ENCODE results near the gene PALLD. TPM values are rescaled to one million over a fixed set of nuclear protein-coding genes. Genes with fewer than 3 reads are reported as not detected.

The PALLD gene
- total RNA-seq, 1 experiment from 2014 or later: 0.51 TPM

DNA sequence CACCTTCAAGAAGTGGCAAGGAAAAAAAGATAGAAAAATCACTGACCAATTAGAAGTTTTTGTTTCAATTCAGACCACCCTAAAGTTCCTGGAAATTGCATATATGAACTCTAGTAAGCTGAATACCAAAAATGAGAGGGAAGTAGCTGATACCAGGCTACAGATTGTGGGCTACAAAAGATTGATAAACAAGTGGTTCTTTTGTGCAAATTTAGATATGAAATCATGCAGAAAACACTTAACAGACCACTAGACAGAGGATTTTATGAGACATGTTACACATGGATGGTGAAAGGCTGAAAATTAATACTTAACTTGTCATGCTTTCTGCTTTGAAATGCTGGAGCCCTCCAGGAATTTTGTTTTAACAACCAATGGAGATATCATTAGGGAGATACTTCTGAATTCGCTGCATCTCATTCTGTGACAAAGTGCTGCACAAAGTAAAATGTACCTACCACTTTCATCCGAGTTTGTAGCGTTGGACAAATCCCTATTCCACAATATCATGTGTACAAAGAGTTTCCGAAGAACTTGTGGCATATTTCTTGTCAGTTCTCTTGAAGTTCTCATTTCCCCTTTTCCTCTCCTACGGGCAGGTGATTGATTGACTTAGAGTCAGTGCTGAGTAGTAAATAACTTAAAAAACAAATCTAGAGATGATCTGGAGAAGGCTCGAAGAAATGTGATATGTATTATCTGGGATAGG lies 235.0 kb downstream of the PALLD start:
- DNase-seq (ENCODE audit: low spot score): no peak
- in situ Hi-C loops (cut with HindIII; ENCODE audit: low sequenced_read_pairs): no loop called here

DNA sequence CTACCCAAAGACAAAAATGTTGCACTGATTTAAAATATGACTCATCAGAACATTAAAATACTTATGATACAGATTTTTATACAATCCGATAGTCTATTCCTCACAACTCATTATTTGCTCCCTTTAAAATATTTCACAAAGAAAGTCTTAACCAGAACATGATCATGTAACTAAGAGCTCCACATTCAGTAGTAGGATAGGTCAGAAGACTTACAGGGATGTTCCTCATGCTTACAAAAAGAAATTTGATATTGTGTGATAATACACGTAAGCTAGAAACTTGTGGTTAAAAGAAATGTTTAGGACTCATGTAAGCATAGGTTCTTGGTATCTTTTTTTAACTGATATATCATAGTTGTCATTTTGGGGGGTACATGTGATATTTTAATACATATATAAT lies 235.9 kb downstream of the PALLD start:
- DNase-seq (ENCODE audit: low spot score): no peak
- in situ Hi-C loops (cut with HindIII; ENCODE audit: low sequenced_read_pairs): no loop called here

DNA sequence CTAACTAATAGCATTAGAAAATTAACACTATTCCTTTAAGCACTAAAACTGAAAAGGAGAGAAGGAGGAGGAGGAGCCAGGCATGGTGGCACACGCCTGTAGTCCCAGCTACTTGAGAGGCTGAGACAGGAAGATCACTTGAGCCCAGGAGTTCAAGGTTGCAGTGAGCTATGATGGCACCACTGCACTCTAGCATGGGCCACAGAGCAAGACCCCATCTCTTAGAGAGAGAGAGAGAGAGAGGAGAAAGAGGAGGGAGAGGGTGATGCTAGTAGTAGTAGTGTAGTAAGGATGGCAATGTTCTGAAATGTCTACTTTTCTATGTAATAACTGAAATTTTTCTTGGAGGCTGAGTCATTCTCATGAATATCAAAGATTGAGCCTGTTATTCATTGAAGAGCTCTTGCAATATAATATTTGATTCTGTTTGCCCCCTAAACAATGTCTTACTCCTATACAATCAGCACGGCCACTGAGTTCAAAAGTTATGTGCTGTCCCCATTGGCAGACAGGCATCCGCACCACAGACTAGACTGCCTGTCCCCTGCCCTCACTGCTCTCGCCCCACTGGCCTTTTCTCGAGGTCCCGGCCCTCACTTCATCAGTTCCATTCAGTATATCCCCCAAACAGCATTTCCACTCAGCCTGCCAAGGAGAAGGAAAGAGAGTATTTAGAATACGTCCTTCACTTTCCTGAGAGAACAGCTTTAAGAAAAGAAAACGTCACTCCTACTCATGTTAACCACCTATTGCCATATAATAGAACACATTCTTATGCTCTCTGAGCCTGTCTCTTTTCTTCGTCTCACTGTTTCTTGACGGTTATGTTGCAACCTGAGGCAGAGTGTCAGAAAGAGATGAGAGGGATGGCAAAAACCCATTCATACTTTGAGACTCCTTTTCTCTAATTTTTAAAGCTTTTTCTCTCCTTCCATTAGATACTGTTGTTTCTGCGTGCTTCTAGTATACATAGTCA lies 238.1 kb downstream of the PALLD start:
- no peak for DNase-seq (ENCODE audit: low spot score)
- in situ Hi-C loops (cut with HindIII; ENCODE audit: low sequenced_read_pairs): no loop called here

DNA sequence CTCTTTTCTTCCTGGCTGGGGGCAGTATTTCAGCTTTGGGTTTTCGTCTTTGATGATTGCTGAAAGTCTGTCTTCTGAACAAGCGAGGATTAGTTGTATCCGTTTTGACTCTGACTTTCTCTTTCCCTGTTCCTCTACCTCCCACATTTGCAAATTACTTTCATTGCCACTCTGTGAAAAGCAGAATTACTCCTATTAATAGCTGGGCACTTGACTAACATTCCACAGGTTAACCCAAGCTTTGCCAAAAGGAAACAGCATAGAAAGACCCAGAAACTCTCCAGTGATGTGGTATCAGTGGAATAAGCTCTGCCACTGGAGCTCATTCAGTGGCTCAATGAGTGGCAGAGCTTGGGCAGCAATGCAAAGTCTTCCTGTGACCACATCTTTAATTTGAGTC lies 238.9 kb downstream of the PALLD start:
- in situ Hi-C loops (cut with HindIII; ENCODE audit: low sequenced_read_pairs): no loop called here
- no peak for DNase-seq (ENCODE audit: low spot score)

DNA sequence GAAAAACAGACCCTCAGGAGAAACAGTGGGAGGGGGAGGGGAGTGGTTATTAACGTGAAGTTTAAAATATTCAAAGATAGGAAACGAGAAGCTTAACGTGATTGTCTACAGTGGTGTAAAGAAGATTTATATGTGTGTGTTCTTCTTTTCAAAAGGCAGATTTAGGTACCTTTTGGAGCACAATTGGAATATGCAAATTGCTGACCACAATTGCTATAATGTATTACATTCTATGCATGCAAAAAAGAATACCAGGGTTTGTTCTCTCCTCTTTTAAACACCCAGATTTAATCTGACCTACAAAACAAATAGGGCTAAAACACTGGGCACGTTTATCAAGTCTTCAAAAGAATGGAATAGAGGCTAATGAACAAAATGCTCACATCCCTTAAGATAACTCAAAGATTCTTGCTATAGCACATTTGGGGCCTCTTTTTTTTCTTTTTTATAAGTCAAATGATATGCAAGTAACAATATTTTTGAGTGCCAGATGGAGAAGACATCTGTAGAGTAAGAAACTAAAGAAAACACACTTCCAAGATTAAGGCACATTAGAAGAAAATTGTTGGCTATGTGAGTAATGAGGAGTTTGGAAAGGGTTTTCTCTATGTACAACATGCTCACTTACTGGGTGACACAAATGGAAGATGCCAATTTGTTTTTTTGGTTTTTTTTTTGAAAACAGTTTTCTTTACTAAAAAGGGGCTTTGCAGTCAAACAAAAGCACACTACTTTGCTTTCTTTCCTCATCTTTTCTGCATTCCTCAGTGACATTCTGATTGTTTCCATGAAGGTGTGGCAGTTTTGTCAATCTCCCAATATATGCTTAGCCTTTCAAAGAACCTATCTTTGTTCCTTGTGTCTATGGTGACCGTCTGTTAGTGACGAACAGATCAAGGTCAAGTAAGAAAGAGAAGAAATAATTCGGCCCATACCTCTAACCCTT lies 240.3 kb downstream of the PALLD start:
- no peak for DNase-seq (ENCODE audit: low spot score)
- in situ Hi-C loops (cut with HindIII; ENCODE audit: low sequenced_read_pairs): no loop called here

DNA sequence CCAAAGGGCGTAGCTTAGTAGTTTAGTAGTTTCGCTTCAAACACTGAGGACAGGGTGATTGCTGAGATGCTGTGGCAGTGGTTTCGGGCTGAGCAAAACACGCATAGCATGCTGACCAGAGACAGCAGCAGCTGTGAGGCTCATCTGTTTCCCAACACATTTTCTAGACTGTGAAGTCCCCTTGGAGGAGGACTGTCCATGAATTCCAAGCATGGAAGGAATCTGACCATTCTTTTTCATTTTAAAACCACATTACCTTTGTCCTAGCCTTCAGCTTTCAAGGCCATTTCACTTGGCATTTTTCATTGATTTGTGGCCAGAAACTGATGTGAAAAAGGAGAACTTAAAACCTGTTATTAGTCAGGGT lies 240.9 kb downstream of the PALLD start:
- in situ Hi-C loops (cut with HindIII; ENCODE audit: low sequenced_read_pairs): no loop called here
- no peak for DNase-seq (ENCODE audit: low spot score)

DNA sequence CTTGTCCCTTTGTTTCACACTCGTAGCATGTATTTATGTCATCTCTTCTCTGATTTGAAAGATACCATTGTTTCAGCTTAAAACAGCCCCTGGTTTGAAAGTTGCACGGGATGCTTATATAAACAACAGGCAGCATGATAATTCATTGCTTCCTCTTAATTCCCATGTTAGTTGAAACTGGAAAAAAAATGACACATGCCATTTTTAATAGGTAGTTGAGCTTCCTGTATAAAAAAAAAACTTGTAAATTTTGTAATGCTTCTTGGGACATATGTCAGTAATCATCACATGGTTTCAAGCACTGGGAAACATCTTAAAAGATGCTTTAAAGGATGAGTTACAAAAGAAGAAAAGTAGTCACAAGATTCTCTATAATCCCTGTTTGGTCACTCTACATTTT lies 243.0 kb downstream of the PALLD start:
- in situ Hi-C loops (cut with HindIII; ENCODE audit: low sequenced_read_pairs): no loop called here
- DNase-seq (ENCODE audit: low spot score): no peak

DNA sequence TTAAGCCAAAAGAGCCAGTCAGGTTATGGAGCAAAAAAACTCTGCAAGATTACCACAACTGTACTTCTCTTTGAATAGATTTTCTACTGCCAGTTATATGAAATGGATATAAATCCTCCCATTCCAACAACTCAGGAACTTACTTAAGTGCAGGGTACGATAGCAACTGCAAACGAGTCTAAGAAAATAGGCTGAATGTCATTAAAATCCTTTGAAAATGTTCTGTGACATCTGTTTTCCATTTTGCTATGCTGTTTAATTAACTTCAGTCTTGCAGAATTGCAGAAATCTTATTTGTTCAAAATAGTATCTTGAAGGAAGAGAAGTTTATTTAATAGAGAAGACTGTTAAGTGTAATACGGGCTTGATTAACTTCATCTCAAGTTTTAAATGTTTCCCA lies 243.8 kb downstream of the PALLD start:
- in situ Hi-C loops (cut with HindIII; ENCODE audit: low sequenced_read_pairs): no loop called here
- DNase-seq (ENCODE audit: low spot score): no peak

DNA sequence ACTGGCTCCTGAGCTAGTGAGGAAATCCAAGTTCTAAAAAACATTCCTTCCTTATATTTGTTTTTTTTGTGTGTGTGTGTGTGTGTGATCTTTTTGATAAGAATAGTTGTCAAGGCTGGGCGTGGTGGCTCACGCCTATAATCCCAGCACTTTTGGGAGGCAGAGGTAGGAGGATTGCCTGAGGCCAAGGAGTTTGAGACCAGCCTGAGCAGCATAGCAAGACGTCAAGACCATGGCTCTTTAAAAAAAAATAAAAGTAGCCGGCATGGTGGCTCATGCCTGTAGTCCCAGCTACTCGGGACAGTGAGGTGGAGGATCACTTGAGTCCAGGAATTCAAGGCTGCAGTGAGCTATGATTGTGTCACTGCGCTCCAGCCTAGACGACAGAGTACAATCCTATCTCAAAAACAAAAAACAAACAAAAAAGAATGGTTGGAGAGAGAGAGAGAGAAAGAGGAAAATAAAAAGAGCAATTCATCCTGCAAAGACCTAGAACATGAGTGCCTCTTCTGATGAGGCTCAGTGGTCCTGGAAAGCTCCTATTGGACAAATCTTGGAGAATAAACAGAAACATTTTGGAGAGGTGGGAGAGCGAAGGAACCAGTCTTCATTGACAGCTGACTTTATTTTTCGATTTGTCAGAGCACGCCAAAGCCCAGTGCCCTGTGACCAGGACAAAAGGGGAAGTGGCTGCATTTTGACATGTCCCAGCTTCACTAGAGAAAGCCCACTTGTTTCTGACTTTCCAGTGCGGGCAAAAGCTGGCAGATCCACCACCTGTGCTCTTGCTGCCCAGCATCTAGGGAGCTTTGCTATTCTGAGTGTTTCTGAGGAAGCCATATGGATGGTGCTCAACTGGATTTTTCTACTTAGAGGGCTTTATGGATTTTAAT lies 244.7 kb downstream of the PALLD start:
- in situ Hi-C loops (cut with HindIII; ENCODE audit: low sequenced_read_pairs): no loop called here
- DNase-seq (ENCODE audit: low spot score): no peak

DNA sequence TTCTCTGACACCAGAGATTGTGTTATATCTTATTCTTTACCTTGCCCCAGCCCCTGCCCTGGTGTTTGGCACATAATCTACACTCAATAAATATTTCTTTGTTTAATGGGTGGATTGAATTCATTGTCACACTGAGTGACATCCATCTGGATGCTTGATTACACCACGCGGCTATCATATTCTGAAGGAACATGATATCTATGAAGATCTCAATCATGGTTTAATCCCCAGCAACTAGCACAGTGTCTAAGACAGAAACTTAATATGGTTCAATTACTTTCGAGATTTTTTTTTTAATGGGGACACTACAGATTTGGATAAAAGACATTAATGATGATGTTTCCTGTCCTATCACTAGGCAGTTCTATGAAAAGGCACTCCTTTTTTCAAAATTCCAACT lies 246.3 kb downstream of the PALLD start:
- in situ Hi-C loops (cut with HindIII; ENCODE audit: low sequenced_read_pairs): no loop called here
- DNase-seq (ENCODE audit: low spot score): no peak

DNA sequence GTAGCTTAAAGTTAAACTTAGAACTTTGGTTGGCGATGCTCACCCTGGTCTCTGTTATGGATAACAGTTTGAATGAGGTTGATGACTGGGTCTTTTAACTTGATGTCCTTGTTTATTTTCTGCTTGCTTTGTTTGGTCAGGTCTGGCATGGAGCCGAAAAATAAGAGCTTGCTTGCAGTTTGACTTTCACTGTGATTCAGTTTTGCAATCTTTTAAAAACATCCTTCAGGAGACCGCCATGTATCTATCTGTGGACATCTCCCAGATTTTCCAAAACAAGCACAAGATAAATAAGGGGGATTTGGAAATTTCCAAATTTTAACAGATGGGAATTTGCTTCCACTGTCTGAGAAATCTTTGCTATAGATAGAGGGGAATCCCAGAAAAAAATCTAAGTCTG lies 246.7 kb downstream of the PALLD start:
- DNase-seq (ENCODE audit: low spot score): no peak

DNA sequence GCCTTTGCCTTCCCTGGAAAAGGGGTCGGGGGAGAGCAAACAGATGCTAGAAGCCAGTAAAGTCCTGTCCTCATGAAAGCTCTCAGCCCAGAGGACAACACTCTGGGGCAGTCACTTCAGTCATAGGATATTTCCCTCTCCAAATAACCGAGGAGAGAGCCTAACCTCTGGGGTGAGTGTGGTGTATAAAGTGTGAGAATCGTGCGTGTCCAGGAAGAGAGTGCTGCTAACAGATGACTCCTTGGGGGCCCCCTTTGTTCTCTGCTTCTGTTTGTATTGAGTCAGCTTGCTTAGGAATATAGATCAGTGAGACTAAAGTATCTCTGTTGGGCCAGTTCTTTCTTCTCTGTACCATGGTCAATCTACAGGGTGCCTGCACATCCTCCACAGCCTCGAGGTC lies 247.2 kb downstream of the PALLD start:
- in situ Hi-C loops (cut with HindIII; ENCODE audit: low sequenced_read_pairs): no loop called here
- no peak for DNase-seq (ENCODE audit: low spot score)

More for the DNA sequence above, 246.7 kb downstream of the PALLD start:
- in situ Hi-C loops (cut with HindIII; ENCODE audit: low sequenced_read_pairs): no loop called here

DNA sequence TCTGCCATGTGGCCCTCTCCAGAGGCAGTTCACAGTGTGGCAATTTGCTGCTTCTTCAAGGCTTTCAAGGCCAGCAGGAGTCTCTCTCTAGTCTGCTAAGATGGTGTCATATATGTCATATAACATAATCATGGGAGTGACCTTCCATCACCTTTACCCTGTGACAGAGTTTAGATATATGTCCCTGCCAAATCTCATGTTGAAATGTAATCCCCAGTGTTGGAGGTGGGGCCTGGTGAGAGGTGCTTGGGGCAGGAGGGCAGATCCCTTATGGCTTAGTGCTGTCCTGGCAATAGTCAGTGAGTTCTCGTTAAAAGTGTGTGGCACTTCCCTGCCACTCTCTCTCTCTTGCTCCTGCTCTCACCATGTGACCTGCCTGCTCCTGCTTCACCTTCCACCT lies 252.0 kb downstream of the PALLD start:
- no peak for DNase-seq (ENCODE audit: low spot score)
- in situ Hi-C loops (cut with HindIII; ENCODE audit: low sequenced_read_pairs): no loop called here

DNA sequence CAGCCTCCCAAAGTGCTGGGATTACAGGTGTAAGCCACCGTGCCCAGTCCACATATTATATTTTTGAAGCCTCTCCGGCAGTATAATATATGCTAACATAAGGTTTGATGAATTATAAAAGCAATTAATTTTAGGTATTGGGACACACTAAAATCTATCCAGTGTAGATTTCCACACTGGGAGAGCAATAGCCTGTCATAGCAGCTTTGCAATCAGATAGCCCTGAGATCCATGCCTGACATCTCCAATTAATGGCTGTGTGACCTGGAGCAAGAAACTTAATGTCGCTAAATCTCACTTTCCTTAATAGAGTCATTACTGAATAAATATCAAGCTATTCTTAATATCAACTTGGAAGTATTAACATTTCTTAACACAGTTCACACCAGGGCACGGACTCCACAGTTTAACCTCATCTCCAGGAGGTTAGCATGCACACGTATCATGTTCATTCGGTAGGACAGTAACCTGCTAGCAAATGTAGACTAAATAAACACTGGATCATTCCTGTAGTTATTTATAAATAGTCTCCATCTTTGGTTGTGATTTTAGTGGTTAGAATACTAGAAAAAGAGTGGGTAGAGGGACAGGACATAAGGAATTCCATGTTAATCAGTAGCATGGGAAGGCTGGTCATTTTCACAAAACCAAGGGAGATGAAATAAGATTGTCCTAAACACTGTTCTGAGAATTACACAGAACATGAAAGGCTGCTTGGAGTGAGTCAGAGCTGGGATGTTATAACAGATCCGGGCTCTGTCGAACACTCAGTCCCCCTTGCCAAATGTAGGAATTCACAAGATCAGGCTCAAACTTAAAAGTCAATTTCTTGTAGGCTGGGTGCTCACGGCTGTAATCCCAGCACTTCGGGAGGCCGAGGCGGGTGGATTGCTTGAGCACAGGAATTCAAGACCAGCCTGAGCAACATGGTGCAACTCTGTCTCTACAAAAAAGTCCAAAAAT lies 254.7 kb downstream of the PALLD start:
- in situ Hi-C loops (cut with HindIII; ENCODE audit: low sequenced_read_pairs): no loop called here
- DNase-seq (ENCODE audit: low spot score): no peak

DNA sequence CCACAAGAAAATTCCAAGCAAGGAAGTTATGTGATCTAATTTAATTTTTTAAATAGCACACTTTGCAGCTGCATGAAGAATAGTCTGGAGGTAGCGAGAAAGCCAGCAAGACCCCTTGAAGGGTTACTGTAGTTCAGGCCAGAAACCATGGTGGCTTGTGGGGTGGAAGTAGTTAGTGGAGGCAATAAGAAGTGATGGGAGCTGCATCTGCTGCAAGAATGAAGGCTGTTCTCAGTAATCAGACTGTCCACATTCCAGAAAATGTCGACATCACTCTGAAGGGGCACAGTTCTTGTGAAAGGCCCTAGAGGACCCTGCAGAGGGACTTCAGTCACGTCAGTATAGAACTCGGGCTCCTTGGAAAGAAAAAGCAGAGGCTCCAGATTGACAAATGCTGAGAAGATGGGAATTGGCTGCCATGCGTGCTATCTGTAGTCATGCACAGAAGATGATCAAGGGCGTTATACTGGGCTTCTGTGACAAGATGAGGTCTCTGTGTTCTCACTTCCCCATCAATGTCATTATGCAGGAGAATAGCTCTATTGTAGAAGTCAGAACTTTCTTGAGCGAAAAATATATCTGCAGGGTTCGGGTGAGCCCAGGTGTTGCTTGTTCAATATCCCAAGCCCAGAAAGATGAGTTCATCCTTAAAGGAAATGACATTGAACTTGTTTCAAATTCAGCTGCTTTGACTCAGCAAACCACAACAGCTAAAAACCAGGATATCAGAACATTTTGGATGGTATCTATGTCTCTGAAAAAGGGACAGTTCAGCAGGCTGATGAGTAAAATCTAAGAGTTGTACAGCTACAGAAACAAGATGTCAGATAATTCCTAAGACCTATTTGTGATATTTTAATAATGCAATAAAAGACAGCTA lies 259.0 kb downstream of the PALLD start:
- in situ Hi-C loops (cut with HindIII; ENCODE audit: low sequenced_read_pairs): no loop called here
- DNase-seq (ENCODE audit: low spot score): no peak

DNA sequence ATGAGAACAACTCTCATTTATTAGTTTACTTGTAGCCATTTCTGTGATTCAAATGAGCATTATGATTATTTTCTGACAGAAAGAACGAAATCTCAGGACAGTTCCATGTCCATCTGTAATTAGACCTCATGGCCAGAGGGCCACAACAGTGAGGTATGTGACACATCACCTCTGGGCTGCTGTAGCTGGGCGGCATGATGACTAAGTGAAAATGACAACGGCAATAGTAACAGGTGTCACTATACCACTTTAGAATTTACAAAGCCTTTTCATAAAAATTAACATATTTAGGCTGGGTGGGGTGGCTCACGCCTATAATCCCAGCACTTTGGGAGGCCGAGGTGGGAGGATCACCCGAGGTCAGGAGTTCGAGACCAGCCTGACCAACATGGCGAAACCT lies 260.6 kb downstream of the PALLD start:
- in situ Hi-C loops (cut with HindIII; ENCODE audit: low sequenced_read_pairs): no loop called here
- DNase-seq (ENCODE audit: low spot score): no peak
